Psoas muscle (tissue), 8 donors: ENCODE data around the gene GRB10. TPM values are rescaled to one million over a fixed set of nuclear protein-coding genes. Genes with fewer than 3 reads are reported as not detected.

Source experiments
- ATAC-seq, 4 donors: fragments of 200-7000 bp; cut with Tn5 transposase; one replicate each; pipeline ENCODE4 v1.9.1; 2020; ENCODE audit warnings: moderate library complexity in 3 of 4, mild to moderate bottlenecking in 2 of 4
- DNase-seq, 2 donors: peaks; one replicate each; pipeline ENCODE4 v3.0.0-alpha.2; 2020
- H3K27ac ChIP-seq: fragments of 200-600 bp; one replicate; pipeline ENCODE4 v1.8.0; 2022
- H3K27me3 ChIP-seq, 3 donors: fragments of 200-600 bp in 1 of 3; one replicate each; pipeline versions ENCODE4 v1.6.1 to v1.8.0; 2013 to 2022; ENCODE audit warnings: low read length in 2 of 3, mild to moderate bottlenecking in 2 of 3, moderate library complexity in 1 of 3; ENCODE audit not compliant: insufficient read depth in 3 of 3
- H3K36me3 ChIP-seq, 2 donors: fragments of 200-600 bp in 1 of 2; one replicate each; pipeline versions ENCODE4 v1.6.1 to v1.8.0; 2013 to 2022; ENCODE audit warnings: low read depth in 1 of 2, mild to moderate bottlenecking in 1 of 2, moderate library complexity in 1 of 2; ENCODE audit not compliant: insufficient read depth in 1 of 2
- H3K4me1 ChIP-seq: fragments of 200-600 bp; one replicate; pipeline ENCODE4 v1.8.0; 2022
- H3K4me3 ChIP-seq: fragments of 200-600 bp; one replicate; pipeline ENCODE4 v1.8.0; 2022; ENCODE audit warnings: mild to moderate bottlenecking
- H3K9me3 ChIP-seq: fragments of 200-600 bp; one replicate; pipeline ENCODE4 v1.8.0; 2022
- WGBS, 3 donors: extraction: QIAGEN DNeasy Blood & Tissue Kit; methylation state at CpG; one replicate each; pipeline versions ENCODE4 v1.1.6 to v1.1.7; 2013; 5-methylcytosine and 5-hydroxymethylcytosine counted together
- intact Hi-C, 2 donors: fragments of 100-400 bp; cut with DNase I; formaldehyde crosslinking; loops; one replicate each; pipeline versions ENCODE4 v1.11.0 to v1.14.2; 2022
- polyA plus RNA-seq, 3 donors: library from polyadenylated mRNA; stranded (reverse); fragments of 200-250 nt; gene quantifications; one replicate each; pipeline ENCODE4 v1.2.3, GENCODE V29; 2013
- total RNA-seq, 4 donors: library from RNA; stranded (reverse); fragmentation: NEBNext Ultra II Directional in 2 of 4; extraction: Animal tissue kit (Norgen Biotek cat#: 25700) in 2 of 4; gene quantifications; one replicate each; pipeline versions ENCODE4 v1.2.1 to v1.2.4, GENCODE V29; 2021 to 2023
- TF ChIP-seq, protein P1 (sequence below): fragments of 200-600 bp; IDR thresholded peaks from one replicate; pipeline ENCODE4 v1.8.0; 2022; ENCODE audit warnings: antibody characterized with exemption
- donor health status: healthy with polysubstance abuse.
- donor health status: DM: no; HTN: no; CAD: no; lungs with moderate emphysema.
- donor health status: Bipolar disorder and iron deficiency.
- donor health status: healthy.
- donor health status: DM: yes; HTN: yes; CAD: no.
- donor health status: DM: no; HTN: no; CAD: no.
- donor health status: DM: no; HTN: no; CAD: no.
- donor health status: DM: yes; HTN: yes; CAD: no.

Gene GRB10
- total and polyA plus RNA-seq, 7 donors: 25.8 to 72.7 (median 53.0) TPM

- intact Hi-C loops: no loop called here
- H3K36me3 ChIP-seq: peaks cover 0 to under 1% of the 10 kb centered on the region in 2 donors
- TF ChIP-seq, protein P1, sequence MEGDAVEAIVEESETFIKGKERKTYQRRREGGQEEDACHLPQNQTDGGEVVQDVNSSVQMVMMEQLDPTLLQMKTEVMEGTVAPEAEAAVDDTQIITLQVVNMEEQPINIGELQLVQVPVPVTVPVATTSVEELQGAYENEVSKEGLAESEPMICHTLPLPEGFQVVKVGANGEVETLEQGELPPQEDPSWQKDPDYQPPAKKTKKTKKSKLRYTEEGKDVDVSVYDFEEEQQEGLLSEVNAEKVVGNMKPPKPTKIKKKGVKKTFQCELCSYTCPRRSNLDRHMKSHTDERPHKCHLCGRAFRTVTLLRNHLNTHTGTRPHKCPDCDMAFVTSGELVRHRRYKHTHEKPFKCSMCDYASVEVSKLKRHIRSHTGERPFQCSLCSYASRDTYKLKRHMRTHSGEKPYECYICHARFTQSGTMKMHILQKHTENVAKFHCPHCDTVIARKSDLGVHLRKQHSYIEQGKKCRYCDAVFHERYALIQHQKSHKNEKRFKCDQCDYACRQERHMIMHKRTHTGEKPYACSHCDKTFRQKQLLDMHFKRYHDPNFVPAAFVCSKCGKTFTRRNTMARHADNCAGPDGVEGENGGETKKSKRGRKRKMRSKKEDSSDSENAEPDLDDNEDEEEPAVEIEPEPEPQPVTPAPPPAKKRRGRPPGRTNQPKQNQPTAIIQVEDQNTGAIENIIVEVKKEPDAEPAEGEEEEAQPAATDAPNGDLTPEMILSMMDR: no peak
- peaks cover 48% of the 10 kb centered on the region for H3K4me1 ChIP-seq
- H3K9me3 ChIP-seq: no peaks in the 10 kb centered on the region
- ATAC-seq (peak; percentile 45 to 69 (median 60)), DNase-seq (no peak)
- 39 to 64% (median 41%) methylated on average over 7 of the region's 7 CpGs for WGBS, 3 donors
- H3K4me3 ChIP-seq: no peak overlapping the region
- H3K27me3 ChIP-seq: no peaks in the 10 kb centered on the region
- peak overlapping the region; percentile 84 for H3K27ac ChIP-seq
Measured at GRCh38 chr7:50631639-50632038, 151.1 kb downstream of the GRB10 start.

- Histone ChIP-seq H3K36me3 (peaks cover 0 to 6% of the 10 kb centered on the region in 2 donors), H3K9me3 (no peaks in the 10 kb centered on the region), H3K4me3 (no peak overlapping the region), H3K27ac (peak overlapping the region; percentile 84), H3K27me3 (no peaks in the 10 kb centered on the region), H3K4me1 (peaks cover 48% of the 10 kb centered on the region)
- ATAC-seq (peak; percentile 4 to 79 (median 51)), DNase-seq (peak in 1 of 2 donors; percentile 74)
- TF ChIP-seq, protein P1: no peak
- intact Hi-C loops: no loop called here
- 30 to 63% (median 40%) methylated on average over 6 of the region's 6 CpGs for WGBS, 3 donors
Measured at GRCh38 chr7:50631100-50631499, 151.6 kb downstream of the GRB10 start.

DNA sequence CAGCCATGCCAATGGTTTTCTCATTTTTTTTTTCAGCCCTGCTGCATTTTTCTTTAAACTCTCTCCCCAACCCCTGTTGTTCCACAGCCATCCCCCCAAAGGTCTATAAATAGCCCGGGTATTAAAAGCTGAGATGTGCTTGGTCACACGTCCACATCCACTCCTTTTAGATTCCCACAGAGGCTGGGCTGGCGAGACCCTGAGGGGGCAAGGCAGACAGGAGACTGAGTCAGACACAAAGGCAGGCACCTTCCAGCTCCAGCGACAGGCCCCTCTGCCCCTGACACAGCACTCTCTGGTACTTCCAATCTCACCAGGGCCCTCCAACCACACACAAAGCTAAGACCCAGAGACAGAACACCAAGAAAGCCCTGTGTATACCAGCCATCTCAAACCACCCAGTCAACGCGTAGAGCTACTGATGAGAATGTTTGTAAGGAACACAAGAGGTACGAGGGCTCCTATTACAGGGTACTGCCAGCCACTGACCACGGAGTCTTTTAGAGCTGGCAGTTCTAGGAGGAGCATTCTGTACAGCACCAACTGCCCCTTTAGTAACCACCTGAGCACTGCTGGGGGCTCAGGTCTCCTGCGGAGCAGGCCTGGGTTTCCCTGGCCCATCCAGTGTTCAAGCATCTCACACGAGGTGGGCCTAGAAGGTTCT lies 153.3 kb downstream of the GRB10 start:
- Histone ChIP-seq H3K4me3 (peak overlapping the region; percentile 35), H3K4me1 (peaks cover 48% of the 10 kb centered on the region), H3K27ac (peak overlapping the region; percentile 84), H3K36me3 (peaks cover 0 to 17% of the 10 kb centered on the region in 2 donors), H3K9me3 (no peaks in the 10 kb centered on the region), H3K27me3 (no peaks in the 10 kb centered on the region)
- TF ChIP-seq, protein P1: no peak
- ATAC-seq (peak; percentile 39 to 50 (median 45)), DNase-seq (peak in 1 of 2 donors; percentile 47)
- intact Hi-C loops: loop anchor here in 1 of 2 donors (2.0 to 10.0 kb wide), 3 partner anchors 48 to 435 kb away; no protein-coding TSS in a partner anchor
- 34 to 65% (median 36%) methylated on average over 10 of the region's 10 CpGs for whole genome bisulfite sequencing, 3 donors

- 58 to 87% (median 58%) methylated on average over 6 of the region's 6 CpGs for WGBS, 3 donors
- peak overlapping the region; percentile 35 for H3K4me3 ChIP-seq
- ATAC-seq (peak; percentile 29 to 51 (median 42)), DNase-seq (peak in 1 of 2 donors; percentile 59)
- no peaks in the 10 kb centered on the region for H3K9me3 ChIP-seq
- peak overlapping the region; percentile 84 for H3K27ac ChIP-seq
- peaks cover 48% of the 10 kb centered on the region for H3K4me1 ChIP-seq
- intact Hi-C loops: loop anchor here in 1 of 2 donors (2.0 to 10.0 kb wide), 3 partner anchors 49 to 436 kb away; no protein-coding TSS in a partner anchor
- no peaks in the 10 kb centered on the region for H3K27me3 ChIP-seq
- H3K36me3 ChIP-seq: peaks cover 0 to 22% of the 10 kb centered on the region in 2 donors
- TF ChIP-seq, protein P1: peak; percentile 6
Measured at GRCh38 chr7:50628434-50629084, 154.1 kb downstream of the GRB10 start.
